Activated naive CD8-positive, alpha-beta T cell treated with anti-CD3 and anti-CD28 coated beads, Interleukin-2, amount 50 U/mL, for 24 hours (primary cell): ENCODE data around the gene ADAMTS15.

Experiments used
- ATAC-seq: fragments of 150-1000 bp; cut with Tn5 transposase; one replicate; pipeline ENCODE4 v1.10.0; 2021
- DNase-seq: peaks from one replicate; pipeline ENCODE4 v3.0.0; 2021
- H3K27ac Mint-ChIP-seq: one replicate; pipeline ENCODE4 v1.8.0; 2021; ENCODE audit warnings: mild to moderate bottlenecking, mixed read lengths
- H3K27me3 Mint-ChIP-seq: one replicate; pipeline ENCODE4 v1.8.0; 2021; ENCODE audit warnings: mixed read lengths
- H3K36me3 Mint-ChIP-seq: one replicate; pipeline ENCODE4 v1.8.0; 2021; ENCODE audit warnings: low read depth, mixed read lengths
- H3K4me1 Mint-ChIP-seq: one replicate; pipeline ENCODE4 v1.8.0; 2021; ENCODE audit warnings: mixed read lengths
- H3K4me3 Mint-ChIP-seq: one replicate; pipeline ENCODE4 v1.8.0; 2021; ENCODE audit warnings: mild to moderate bottlenecking, moderate library complexity, mixed read lengths
- H3K9me3 Mint-ChIP-seq: one replicate; pipeline ENCODE4 v1.8.0; 2021; ENCODE audit warnings: mixed read lengths

The ADAMTS15 gene

GRCh38 chr11:130472434-130472961 lies 24.1 kb downstream of the ADAMTS15 start:
- Mint-ChIP-seq H3K27me3 (no peaks in the 10 kb centered on the region), H3K36me3 (no peaks in the 10 kb centered on the region), H3K27ac (no peak overlapping the region), H3K9me3 (no peaks in the 10 kb centered on the region), H3K4me1 (no peaks in the 10 kb centered on the region), H3K4me3 (no peak overlapping the region)
- ATAC-seq (no peak), DNase-seq (no peak)

- Mint-ChIP-seq H3K27me3 (no peaks in the 10 kb centered on the region), H3K9me3 (no peaks in the 10 kb centered on the region), H3K4me3 (no peak overlapping the region), H3K36me3 (no peaks in the 10 kb centered on the region), H3K4me1 (no peaks in the 10 kb centered on the region), H3K27ac (no peak overlapping the region)
- no peak for ATAC-seq
- DNase-seq = no peak
Observed at GRCh38 chr11:130473056-130473794, 24.8 kb downstream of the ADAMTS15 start.

GRCh38 chr11:130473795-130474377 lies 25.4 kb downstream of the ADAMTS15 start:
- Mint-ChIP-seq H3K4me3 (no peak overlapping the region), H3K4me1 (no peaks in the 10 kb centered on the region), H3K36me3 (no peaks in the 10 kb centered on the region), H3K27ac (no peak overlapping the region), H3K27me3 (no peaks in the 10 kb centered on the region), H3K9me3 (no peaks in the 10 kb centered on the region)
- DNase-seq (no peak), ATAC-seq (no peak)

GRCh38 chr11:130474637-130475400 lies 26.4 kb downstream of the ADAMTS15 start:
- H3K27me3 Mint-ChIP-seq = no peaks in the 10 kb centered on the region
- no peaks in the 10 kb centered on the region for H3K4me1 Mint-ChIP-seq
- no peak overlapping the region for H3K27ac Mint-ChIP-seq
- ATAC-seq (no peak), DNase-seq (no peak)
- H3K36me3 Mint-ChIP-seq = no peaks in the 10 kb centered on the region
- H3K9me3 Mint-ChIP-seq = no peaks in the 10 kb centered on the region
- no peak overlapping the region for H3K4me3 Mint-ChIP-seq

GRCh38 chr11:130475426-130476053 lies 27.1 kb downstream of the ADAMTS15 start:
- Mint-ChIP-seq H3K9me3 (no peaks in the 10 kb centered on the region), H3K4me3 (no peak overlapping the region), H3K27me3 (no peaks in the 10 kb centered on the region), H3K36me3 (no peaks in the 10 kb centered on the region), H3K27ac (no peak overlapping the region), H3K4me1 (no peaks in the 10 kb centered on the region)
- ATAC-seq (no peak), DNase-seq (no peak)

- no peak for DNase-seq
- Mint-ChIP-seq H3K27ac (no peak overlapping the region), H3K4me3 (no peak overlapping the region), H3K9me3 (no peaks in the 10 kb centered on the region), H3K4me1 (no peaks in the 10 kb centered on the region), H3K36me3 (no peaks in the 10 kb centered on the region), H3K27me3 (no peaks in the 10 kb centered on the region)
- no peak for ATAC-seq
Observed at GRCh38 chr11:130476200-130476921, 27.9 kb downstream of the ADAMTS15 start.

- Mint-ChIP-seq H3K27ac (no peak overlapping the region), H3K4me1 (no peaks in the 10 kb centered on the region), H3K27me3 (no peaks in the 10 kb centered on the region), H3K9me3 (no peaks in the 10 kb centered on the region), H3K36me3 (no peaks in the 10 kb centered on the region), H3K4me3 (no peak overlapping the region)
- ATAC-seq = no peak
- DNase-seq = no peak
Observed at GRCh38 chr11:130476922-130477491, 28.6 kb downstream of the ADAMTS15 start.

GRCh38 chr11:130477586-130478203 lies 29.2 kb downstream of the ADAMTS15 start:
- Mint-ChIP-seq H3K36me3 (no peaks in the 10 kb centered on the region), H3K4me1 (no peaks in the 10 kb centered on the region), H3K4me3 (no peak overlapping the region), H3K27ac (no peak overlapping the region), H3K27me3 (no peaks in the 10 kb centered on the region), H3K9me3 (no peaks in the 10 kb centered on the region)
- ATAC-seq = no peak
- no peak for DNase-seq

- Mint-ChIP-seq H3K4me3 (no peak overlapping the region), H3K36me3 (no peaks in the 10 kb centered on the region), H3K4me1 (no peaks in the 10 kb centered on the region), H3K27me3 (no peaks in the 10 kb centered on the region), H3K9me3 (no peaks in the 10 kb centered on the region), H3K27ac (no peak overlapping the region)
- DNase-seq (no peak), ATAC-seq (no peak)
Observed at GRCh38 chr11:130478204-130478701, 29.8 kb downstream of the ADAMTS15 start.

- no peak for ATAC-seq
- H3K4me3 Mint-ChIP-seq = no peak overlapping the region
- H3K36me3 Mint-ChIP-seq = no peaks in the 10 kb centered on the region
- H3K4me1 Mint-ChIP-seq = no peaks in the 10 kb centered on the region
- no peak for DNase-seq
- H3K27me3 Mint-ChIP-seq = no peaks in the 10 kb centered on the region
- H3K27ac Mint-ChIP-seq = no peak overlapping the region
- peaks cover under 1% of the 10 kb centered on the region for H3K9me3 Mint-ChIP-seq
Observed at GRCh38 chr11:130478881-130479280, 30.4 kb downstream of the ADAMTS15 start.

GRCh38 chr11:130480186-130480585 lies 31.7 kb downstream of the ADAMTS15 start:
- H3K9me3 Mint-ChIP-seq = peaks cover 4% of the 10 kb centered on the region
- DNase-seq = no peak
- no peaks in the 10 kb centered on the region for H3K36me3 Mint-ChIP-seq
- ATAC-seq = no peak
- H3K4me3 Mint-ChIP-seq = no peak overlapping the region
- no peak overlapping the region for H3K27ac Mint-ChIP-seq
- no peaks in the 10 kb centered on the region for H3K4me1 Mint-ChIP-seq
- no peaks in the 10 kb centered on the region for H3K27me3 Mint-ChIP-seq

- H3K36me3 Mint-ChIP-seq = no peaks in the 10 kb centered on the region
- ATAC-seq = no peak
- DNase-seq = no peak
Observed at GRCh38 chr11:130480711-130481140, 32.3 kb downstream of the ADAMTS15 start.

GRCh38 chr11:130483124-130483523 lies 34.7 kb downstream of the ADAMTS15 start:
- ATAC-seq (no peak), DNase-seq (no peak)
- Mint-ChIP-seq H3K36me3 (no peaks in the 10 kb centered on the region), H3K9me3 (peaks cover 4% of the 10 kb centered on the region), H3K4me1 (no peaks in the 10 kb centered on the region), H3K4me3 (no peak overlapping the region), H3K27ac (no peak overlapping the region), H3K27me3 (no peaks in the 10 kb centered on the region)

More at GRCh38 chr11:130480711-130481140, 32.3 kb downstream of the ADAMTS15 start:
- Mint-ChIP-seq H3K4me3 (no peak overlapping the region), H3K4me1 (no peaks in the 10 kb centered on the region), H3K27me3 (no peaks in the 10 kb centered on the region), H3K27ac (no peak overlapping the region), H3K9me3 (peaks cover 4% of the 10 kb centered on the region)
